ENCODE measurements around the gene OAT. TPM values are rescaled to one million over a fixed set of nuclear protein-coding genes. Genes with fewer than 3 reads are reported as not detected.

The OAT gene
- total RNA-seq, 1 donor from 2014 or later, result 35.0 TPM

GRCh38 chr10:124378271-124378670, 40.5 kb downstream of the OAT start:
- peaks cover 53% of the 10 kb centered on the region for H3K27me3 Mint-ChIP-seq
- TF ChIP-seq, protein P1, sequence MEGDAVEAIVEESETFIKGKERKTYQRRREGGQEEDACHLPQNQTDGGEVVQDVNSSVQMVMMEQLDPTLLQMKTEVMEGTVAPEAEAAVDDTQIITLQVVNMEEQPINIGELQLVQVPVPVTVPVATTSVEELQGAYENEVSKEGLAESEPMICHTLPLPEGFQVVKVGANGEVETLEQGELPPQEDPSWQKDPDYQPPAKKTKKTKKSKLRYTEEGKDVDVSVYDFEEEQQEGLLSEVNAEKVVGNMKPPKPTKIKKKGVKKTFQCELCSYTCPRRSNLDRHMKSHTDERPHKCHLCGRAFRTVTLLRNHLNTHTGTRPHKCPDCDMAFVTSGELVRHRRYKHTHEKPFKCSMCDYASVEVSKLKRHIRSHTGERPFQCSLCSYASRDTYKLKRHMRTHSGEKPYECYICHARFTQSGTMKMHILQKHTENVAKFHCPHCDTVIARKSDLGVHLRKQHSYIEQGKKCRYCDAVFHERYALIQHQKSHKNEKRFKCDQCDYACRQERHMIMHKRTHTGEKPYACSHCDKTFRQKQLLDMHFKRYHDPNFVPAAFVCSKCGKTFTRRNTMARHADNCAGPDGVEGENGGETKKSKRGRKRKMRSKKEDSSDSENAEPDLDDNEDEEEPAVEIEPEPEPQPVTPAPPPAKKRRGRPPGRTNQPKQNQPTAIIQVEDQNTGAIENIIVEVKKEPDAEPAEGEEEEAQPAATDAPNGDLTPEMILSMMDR (IDR thresholded peaks at IDR 0.05; ENCODE audit: unreplicated experiment), result no peak
- DNase-seq (ENCODE audit: low spot score, unreplicated experiment), result no peak
- H3K4me1 Mint-ChIP-seq (ENCODE audit: low read depth), result peaks cover 11% of the 10 kb centered on the region
- no peaks in the 10 kb centered on the region for H3K9me3 Mint-ChIP-seq (ENCODE audit: low read depth)
- H3K4me3 Mint-ChIP-seq (ENCODE audit: low read depth), result no peak overlapping the region
- H3K27ac Mint-ChIP-seq, result no peak overlapping the region
- H3K36me3 Mint-ChIP-seq (ENCODE audit: insufficient read depth), result no peaks in the 10 kb centered on the region

GRCh38 chr10:124377101-124377500, 41.6 kb downstream of the OAT start:
- Mint-ChIP-seq H3K27me3 (peaks cover 57% of the 10 kb centered on the region), H3K4me3 (ENCODE audit: low read depth) (no peak overlapping the region), H3K9me3 (ENCODE audit: low read depth) (no peaks in the 10 kb centered on the region), H3K36me3 (ENCODE audit: insufficient read depth) (no peaks in the 10 kb centered on the region), H3K27ac (no peak overlapping the region), H3K4me1 (ENCODE audit: low read depth) (peaks cover 11% of the 10 kb centered on the region)
- DNase-seq (ENCODE audit: low spot score, unreplicated experiment), result no peak
- TF ChIP-seq, protein P1 (IDR thresholded peaks at IDR 0.05; ENCODE audit: unreplicated experiment), result no peak

DNA sequence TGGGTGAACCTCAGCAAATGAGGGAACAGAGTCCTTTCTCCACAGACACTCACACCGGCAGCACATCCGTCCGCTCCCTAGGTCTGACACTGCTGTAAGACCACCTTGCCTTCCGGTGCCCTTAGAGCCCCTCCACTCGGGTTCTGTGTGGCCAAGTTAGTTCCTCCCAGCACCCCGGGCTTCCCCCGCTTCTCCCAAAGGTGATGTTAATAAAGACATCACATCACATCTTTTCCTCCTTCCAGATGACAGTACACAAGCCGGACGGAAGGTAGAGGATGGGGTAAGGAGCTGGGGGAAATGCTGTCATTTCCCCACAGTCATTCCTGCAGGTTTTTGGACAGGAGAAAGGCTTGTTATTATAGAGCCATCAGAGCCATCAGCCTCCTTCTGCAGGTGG, 42.3 kb downstream of the OAT start:
- H3K27me3 Mint-ChIP-seq, result peaks cover 59% of the 10 kb centered on the region
- H3K4me1 Mint-ChIP-seq (ENCODE audit: low read depth), result peaks cover 9% of the 10 kb centered on the region
- TF ChIP-seq, protein P1 (IDR thresholded peaks at IDR 0.05; ENCODE audit: unreplicated experiment), result no peak
- no peak for DNase-seq (ENCODE audit: low spot score, unreplicated experiment)
- no peaks in the 10 kb centered on the region for H3K36me3 Mint-ChIP-seq (ENCODE audit: insufficient read depth)
- H3K27ac Mint-ChIP-seq, result no peak overlapping the region
- no peaks in the 10 kb centered on the region for H3K9me3 Mint-ChIP-seq (ENCODE audit: low read depth)
- H3K4me3 Mint-ChIP-seq (ENCODE audit: low read depth), result no peak overlapping the region

GRCh38 chr10:124375691-124376090, 43.0 kb downstream of the OAT start:
- H3K27ac Mint-ChIP-seq, result no peak overlapping the region
- H3K9me3 Mint-ChIP-seq (ENCODE audit: low read depth), result no peaks in the 10 kb centered on the region
- DNase-seq (ENCODE audit: low spot score, unreplicated experiment), result no peak
- no peak overlapping the region for H3K4me3 Mint-ChIP-seq (ENCODE audit: low read depth)
- TF ChIP-seq, protein P1 (IDR thresholded peaks at IDR 0.05; ENCODE audit: unreplicated experiment), result no peak
- no peaks in the 10 kb centered on the region for H3K36me3 Mint-ChIP-seq (ENCODE audit: insufficient read depth)
- H3K27me3 Mint-ChIP-seq, result peaks cover 52% of the 10 kb centered on the region
- peaks cover 2% of the 10 kb centered on the region for H3K4me1 Mint-ChIP-seq (ENCODE audit: low read depth)

GRCh38 chr10:124375353-124375614, 43.4 kb downstream of the OAT start:
- Mint-ChIP-seq H3K36me3 (ENCODE audit: insufficient read depth) (no peaks in the 10 kb centered on the region), H3K4me3 (ENCODE audit: low read depth) (no peak overlapping the region), H3K4me1 (ENCODE audit: low read depth) (no peaks in the 10 kb centered on the region), H3K27me3 (peaks cover 49% of the 10 kb centered on the region), H3K9me3 (ENCODE audit: low read depth) (no peaks in the 10 kb centered on the region), H3K27ac (no peak overlapping the region)
- TF ChIP-seq, protein P1 (IDR thresholded peaks at IDR 0.05; ENCODE audit: unreplicated experiment), result no peak
- no peak for DNase-seq (ENCODE audit: low spot score, unreplicated experiment)

Measured in progenitor cell of endocrine pancreas (in vitro differentiated cells).